Activated naive CD8-positive, alpha-beta T cell (primary cell): ENCODE results near the gene FOXI2.

Source experiments
- H3K27ac Mint-ChIP-seq: one replicate; pipeline ENCODE4 v1.8.0; 2021; ENCODE audit warnings: mixed read lengths
- H3K27me3 Mint-ChIP-seq: one replicate; pipeline ENCODE4 v1.8.0; 2021; ENCODE audit warnings: mixed read lengths
- H3K36me3 Mint-ChIP-seq: one replicate; pipeline ENCODE4 v1.8.0; 2021; ENCODE audit warnings: mixed read lengths
- H3K4me1 Mint-ChIP-seq: one replicate; pipeline ENCODE4 v1.8.0; 2021; ENCODE audit warnings: low read depth, mixed read lengths
- H3K4me3 Mint-ChIP-seq: one replicate; pipeline ENCODE4 v1.8.0; 2021; ENCODE audit warnings: mild to moderate bottlenecking, mixed read lengths
- H3K9me3 Mint-ChIP-seq: one replicate; pipeline ENCODE4 v1.8.0; 2021; ENCODE audit warnings: low read depth, mixed read lengths

FOXI2 gene

GRCh38 chr10:127736915-127737562 is at the start of gene FOXI2:
Gene FOXI2, plus strand, starts transcription at chr10:127737185. Its CDS starts 89 bp downstream, at chr10:127737274.
- H3K9me3 Mint-ChIP-seq, result no peaks in the 10 kb centered on the region
- no peaks in the 10 kb centered on the region for H3K36me3 Mint-ChIP-seq
- H3K27me3 Mint-ChIP-seq, result peaks cover 14% of the 10 kb centered on the region
- H3K27ac Mint-ChIP-seq, result no peak within 1 kb of the TSS
- H3K4me1 Mint-ChIP-seq, result no peaks in the 10 kb centered on the region
- H3K4me3 Mint-ChIP-seq, result no peak within 1 kb of the TSS

- no peak overlapping the region for H3K27ac Mint-ChIP-seq
- no peak overlapping the region for H3K4me3 Mint-ChIP-seq
- H3K27me3 Mint-ChIP-seq, result no peaks in the 10 kb centered on the region
- no peaks in the 10 kb centered on the region for H3K36me3 Mint-ChIP-seq
- no peaks in the 10 kb centered on the region for H3K4me1 Mint-ChIP-seq
- no peaks in the 10 kb centered on the region for H3K9me3 Mint-ChIP-seq
Measured at GRCh38 chr10:127687548-127687947, 49.4 kb upstream of the FOXI2 start.

- Mint-ChIP-seq H3K9me3 (no peaks in the 10 kb centered on the region), H3K27me3 (peaks cover 2% of the 10 kb centered on the region), H3K36me3 (no peaks in the 10 kb centered on the region), H3K27ac (no peak overlapping the region), H3K4me1 (no peaks in the 10 kb centered on the region), H3K4me3 (no peak overlapping the region)
Measured at GRCh38 chr10:127690176-127690835, 46.7 kb upstream of the FOXI2 start.

GRCh38 chr10:127694580-127695193 is 42.3 kb upstream of the FOXI2 start:
- H3K27ac Mint-ChIP-seq, result no peak overlapping the region
- H3K27me3 Mint-ChIP-seq, result peaks cover 7% of the 10 kb centered on the region
- no peaks in the 10 kb centered on the region for H3K4me1 Mint-ChIP-seq
- H3K4me3 Mint-ChIP-seq, result no peak overlapping the region
- no peaks in the 10 kb centered on the region for H3K36me3 Mint-ChIP-seq
- no peaks in the 10 kb centered on the region for H3K9me3 Mint-ChIP-seq

- H3K36me3 Mint-ChIP-seq, result no peaks in the 10 kb centered on the region
- no peaks in the 10 kb centered on the region for H3K4me1 Mint-ChIP-seq
- peaks cover 9% of the 10 kb centered on the region for H3K27me3 Mint-ChIP-seq
- H3K9me3 Mint-ChIP-seq, result no peaks in the 10 kb centered on the region
- H3K4me3 Mint-ChIP-seq, result no peak overlapping the region
- H3K27ac Mint-ChIP-seq, result no peak overlapping the region
Measured at GRCh38 chr10:127695431-127695830, 41.6 kb upstream of the FOXI2 start.

GRCh38 chr10:127698886-127699285 is 38.1 kb upstream of the FOXI2 start:
- no peaks in the 10 kb centered on the region for H3K9me3 Mint-ChIP-seq
- H3K27me3 Mint-ChIP-seq, result peaks cover 15% of the 10 kb centered on the region
- no peak overlapping the region for H3K4me3 Mint-ChIP-seq
- no peaks in the 10 kb centered on the region for H3K4me1 Mint-ChIP-seq
- no peaks in the 10 kb centered on the region for H3K36me3 Mint-ChIP-seq
- no peak overlapping the region for H3K27ac Mint-ChIP-seq

GRCh38 chr10:127699311-127699710 is 37.7 kb upstream of the FOXI2 start:
- H3K4me3 Mint-ChIP-seq, result no peak overlapping the region
- H3K36me3 Mint-ChIP-seq, result no peaks in the 10 kb centered on the region
- no peaks in the 10 kb centered on the region for H3K4me1 Mint-ChIP-seq

GRCh38 chr10:127702271-127702670 is 34.7 kb upstream of the FOXI2 start:
- Mint-ChIP-seq H3K4me3 (no peak overlapping the region), H3K36me3 (no peaks in the 10 kb centered on the region), H3K27ac (no peak overlapping the region), H3K9me3 (no peaks in the 10 kb centered on the region), H3K4me1 (no peaks in the 10 kb centered on the region), H3K27me3 (peaks cover 10% of the 10 kb centered on the region)

More at GRCh38 chr10:127699311-127699710, 37.7 kb upstream of the FOXI2 start:
- Mint-ChIP-seq H3K27ac (no peak overlapping the region), H3K27me3 (peaks cover 15% of the 10 kb centered on the region), H3K9me3 (no peaks in the 10 kb centered on the region)

GRCh38 chr10:127715249-127715648 is 21.7 kb upstream of the FOXI2 start:
- no peak overlapping the region for H3K27ac Mint-ChIP-seq
- H3K27me3 Mint-ChIP-seq, result no peaks in the 10 kb centered on the region
- H3K4me3 Mint-ChIP-seq, result no peak overlapping the region
- H3K9me3 Mint-ChIP-seq, result no peaks in the 10 kb centered on the region
- H3K4me1 Mint-ChIP-seq, result no peaks in the 10 kb centered on the region
- no peaks in the 10 kb centered on the region for H3K36me3 Mint-ChIP-seq

- Mint-ChIP-seq H3K27me3 (no peaks in the 10 kb centered on the region), H3K4me3 (no peak overlapping the region), H3K4me1 (no peaks in the 10 kb centered on the region), H3K27ac (no peak overlapping the region), H3K36me3 (no peaks in the 10 kb centered on the region), H3K9me3 (no peaks in the 10 kb centered on the region)
Measured at GRCh38 chr10:127715782-127716378, 21.1 kb upstream of the FOXI2 start.

- Mint-ChIP-seq H3K36me3 (no peaks in the 10 kb centered on the region), H3K27ac (no peak overlapping the region), H3K9me3 (peaks cover 3% of the 10 kb centered on the region), H3K4me1 (no peaks in the 10 kb centered on the region), H3K27me3 (peaks cover 3% of the 10 kb centered on the region), H3K4me3 (no peak overlapping the region)
Measured at GRCh38 chr10:127720142-127720541, 16.8 kb upstream of the FOXI2 start.

GRCh38 chr10:127720903-127721302 is 16.1 kb upstream of the FOXI2 start:
- no peak overlapping the region for H3K4me3 Mint-ChIP-seq
- H3K4me1 Mint-ChIP-seq, result no peaks in the 10 kb centered on the region
- peaks cover 3% of the 10 kb centered on the region for H3K27me3 Mint-ChIP-seq
- no peaks in the 10 kb centered on the region for H3K36me3 Mint-ChIP-seq
- no peak overlapping the region for H3K27ac Mint-ChIP-seq
- peaks cover 3% of the 10 kb centered on the region for H3K9me3 Mint-ChIP-seq

- H3K27me3 Mint-ChIP-seq, result peaks cover 17% of the 10 kb centered on the region
- no peak overlapping the region for H3K4me3 Mint-ChIP-seq
- H3K27ac Mint-ChIP-seq, result no peak overlapping the region
- H3K9me3 Mint-ChIP-seq, result peaks cover 2% of the 10 kb centered on the region
- H3K36me3 Mint-ChIP-seq, result no peaks in the 10 kb centered on the region
- no peaks in the 10 kb centered on the region for H3K4me1 Mint-ChIP-seq
Measured at GRCh38 chr10:127734753-127735152, 2.2 kb upstream of the FOXI2 start.

- Mint-ChIP-seq H3K9me3 (no peaks in the 10 kb centered on the region), H3K27me3 (peaks cover 17% of the 10 kb centered on the region), H3K4me1 (no peaks in the 10 kb centered on the region), H3K27ac (no peak overlapping the region), H3K4me3 (no peak overlapping the region), H3K36me3 (no peaks in the 10 kb centered on the region)
Measured at GRCh38 chr10:127735156-127735555, 1.8 kb upstream of the FOXI2 start.

- peaks cover 17% of the 10 kb centered on the region for H3K27me3 Mint-ChIP-seq
- H3K4me1 Mint-ChIP-seq, result no peaks in the 10 kb centered on the region
- no peaks in the 10 kb centered on the region for H3K9me3 Mint-ChIP-seq
- H3K36me3 Mint-ChIP-seq, result no peaks in the 10 kb centered on the region
- no peak overlapping the region for H3K4me3 Mint-ChIP-seq
- no peak overlapping the region for H3K27ac Mint-ChIP-seq
Measured at GRCh38 chr10:127735723-127736221, 1.2 kb upstream of the FOXI2 start.
